ENCODE data around the gene ATP5MC2.
A peak's percentile ranks its signal among the peaks of the same experiment; 100 is the strongest.

Gene ATP5MC2

DNA sequence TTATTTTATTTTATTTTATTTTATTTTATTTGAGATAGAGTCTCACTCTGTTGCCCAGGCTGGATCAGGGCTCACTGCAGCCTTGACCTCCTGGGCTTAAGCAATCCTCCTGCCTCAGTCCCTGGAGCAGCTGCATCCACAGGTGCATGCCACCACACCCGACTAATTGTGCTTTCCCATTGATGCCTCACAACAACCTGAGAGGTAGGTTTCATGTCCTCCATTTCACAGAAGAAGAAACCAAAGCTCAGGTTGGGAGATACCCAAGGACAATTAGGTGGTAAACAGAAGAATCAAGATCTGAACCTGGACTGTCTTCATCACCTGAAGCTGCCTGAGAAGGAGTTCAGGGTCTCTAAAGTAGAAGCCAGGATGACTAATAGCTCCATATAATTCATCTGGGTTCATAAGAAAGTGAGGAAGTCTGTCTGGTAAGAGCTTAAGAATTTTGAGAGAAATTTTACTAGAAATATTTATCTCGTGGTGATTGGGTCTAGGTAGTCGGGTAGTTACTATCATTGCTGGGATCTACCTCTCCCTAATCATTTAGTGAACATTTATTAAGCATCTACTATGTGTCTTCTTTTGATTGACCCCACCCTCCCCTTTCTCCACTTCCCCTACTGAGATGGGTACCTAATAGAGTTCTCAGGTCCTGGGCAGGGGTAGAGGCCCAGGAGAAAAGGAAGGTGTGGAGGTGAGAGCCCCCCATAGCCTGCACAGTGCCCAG lies 23.2 kb upstream of the ATP5MC2 start:
- Histone ChIP-seq H4K20me1 (ENCODE audit: insufficient read depth, low read length) (no peaks in the 10 kb centered on the region), H3K27ac (ENCODE audit: low read length) (no peak overlapping the region), H3K9me2 (replicated peaks; ENCODE audit: insufficient read depth, low read length) (no peaks in the 10 kb centered on the region), H2AFZ (ENCODE audit: low read length) (no peak overlapping the region), H3K9ac (ENCODE audit: low read length) (no peak overlapping the region), H3K4me3 (ENCODE audit: low read length) (no peak overlapping the region), H3K36me3 (replicated peaks; ENCODE audit: insufficient read depth, low read length) (no peaks in the 10 kb centered on the region), H3K27me3 (replicated peaks; ENCODE audit: insufficient read depth, low read length) (peaks cover 93% of the 10 kb centered on the region), H3K4me1 (ENCODE audit: low read length) (no peaks in the 10 kb centered on the region), H3K9me3 (replicated peaks; ENCODE audit: insufficient read depth, low read length) (no peaks in the 10 kb centered on the region), H3K79me2 (ENCODE audit: low read length) (no peaks in the 10 kb centered on the region), H3F3A (ENCODE audit: insufficient read depth, low read length) (no peaks in the 10 kb centered on the region), H3K4me2 (ENCODE audit: low read depth, low read length) (no peak overlapping the region)
- no peak for DNase-seq
- TF ChIP-seq, protein P1, sequence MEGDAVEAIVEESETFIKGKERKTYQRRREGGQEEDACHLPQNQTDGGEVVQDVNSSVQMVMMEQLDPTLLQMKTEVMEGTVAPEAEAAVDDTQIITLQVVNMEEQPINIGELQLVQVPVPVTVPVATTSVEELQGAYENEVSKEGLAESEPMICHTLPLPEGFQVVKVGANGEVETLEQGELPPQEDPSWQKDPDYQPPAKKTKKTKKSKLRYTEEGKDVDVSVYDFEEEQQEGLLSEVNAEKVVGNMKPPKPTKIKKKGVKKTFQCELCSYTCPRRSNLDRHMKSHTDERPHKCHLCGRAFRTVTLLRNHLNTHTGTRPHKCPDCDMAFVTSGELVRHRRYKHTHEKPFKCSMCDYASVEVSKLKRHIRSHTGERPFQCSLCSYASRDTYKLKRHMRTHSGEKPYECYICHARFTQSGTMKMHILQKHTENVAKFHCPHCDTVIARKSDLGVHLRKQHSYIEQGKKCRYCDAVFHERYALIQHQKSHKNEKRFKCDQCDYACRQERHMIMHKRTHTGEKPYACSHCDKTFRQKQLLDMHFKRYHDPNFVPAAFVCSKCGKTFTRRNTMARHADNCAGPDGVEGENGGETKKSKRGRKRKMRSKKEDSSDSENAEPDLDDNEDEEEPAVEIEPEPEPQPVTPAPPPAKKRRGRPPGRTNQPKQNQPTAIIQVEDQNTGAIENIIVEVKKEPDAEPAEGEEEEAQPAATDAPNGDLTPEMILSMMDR (IDR thresholded peaks at IDR 0.05; ENCODE audit: low read length), result no peak
- TF ChIP-seq EZH2 (optimal IDR thresholded peaks at IDR 0.05; ENCODE audit: low read depth, low read length), result no peak
- no peak for TF ChIP-seq EZH2phosphoT487 (IDR thresholded peaks at IDR 0.05; ENCODE audit: low read length)

DNA sequence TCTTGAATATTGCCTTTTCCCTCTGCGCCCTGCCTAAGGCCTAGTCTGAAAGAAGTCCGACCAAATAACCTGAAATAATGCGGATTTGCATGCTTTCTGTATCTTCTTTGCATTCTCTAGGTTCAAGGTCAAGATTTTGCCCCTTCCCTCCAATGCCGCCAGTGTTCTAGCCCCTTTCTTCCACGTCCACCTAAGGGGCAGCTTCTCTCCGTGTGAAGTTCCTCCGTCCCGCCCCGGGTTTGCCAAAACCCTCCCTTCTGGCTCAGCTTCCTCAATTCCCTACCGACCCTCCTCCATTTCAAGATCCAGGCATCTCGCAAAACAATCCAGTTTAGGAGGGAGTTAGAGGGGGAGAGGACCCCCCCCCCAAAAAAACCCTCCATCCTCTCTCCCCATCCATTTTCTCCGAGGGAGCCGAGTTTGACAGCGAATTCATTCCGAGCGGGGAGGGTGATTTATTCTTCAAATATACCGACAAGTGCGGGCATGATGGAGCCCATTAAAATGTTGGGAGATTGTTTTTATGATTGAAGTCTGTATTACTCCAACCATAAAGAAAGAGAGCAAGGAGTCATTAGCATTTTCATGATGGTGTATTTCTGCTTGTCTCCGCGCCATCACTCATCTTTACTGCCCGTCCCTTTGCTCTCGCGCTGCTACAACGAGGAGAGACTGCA lies 20.9 kb upstream of the ATP5MC2 start:
- H4K20me1 ChIP-seq (ENCODE audit: insufficient read depth, low read length), result no peaks in the 10 kb centered on the region
- DNase-seq, result no peak
- no peaks in the 10 kb centered on the region for H3K36me3 ChIP-seq (replicated peaks; ENCODE audit: insufficient read depth, low read length)
- peak overlapping the region; percentile 15; the same call in 1 of the 2 replicates for H3K4me2 ChIP-seq (ENCODE audit: low read depth, low read length)
- H3K27ac ChIP-seq (ENCODE audit: low read length), result no peak overlapping the region
- no peaks in the 10 kb centered on the region for H3K9me2 ChIP-seq (replicated peaks; ENCODE audit: insufficient read depth, low read length)
- no peak overlapping the region for H3K9ac ChIP-seq (ENCODE audit: low read length)
- no peak overlapping the region for H2AFZ ChIP-seq (ENCODE audit: low read length)
- 0 out of 2 replicates have a peak overlapping the region, but pooled peaks have one; percentile 15 for H3K4me3 ChIP-seq (ENCODE audit: low read length)
- no peaks in the 10 kb centered on the region for H3F3A ChIP-seq (ENCODE audit: insufficient read depth, low read length)
- no peaks in the 10 kb centered on the region for H3K79me2 ChIP-seq (ENCODE audit: low read length)
- no peaks in the 10 kb centered on the region for H3K9me3 ChIP-seq (replicated peaks; ENCODE audit: insufficient read depth, low read length)
- no peaks in the 10 kb centered on the region for H3K4me1 ChIP-seq (ENCODE audit: low read length)
- TF ChIP-seq EZH2 (optimal IDR thresholded peaks at IDR 0.05; ENCODE audit: low read depth, low read length), result no peak
- TF ChIP-seq EZH2phosphoT487 (IDR thresholded peaks at IDR 0.05; ENCODE audit: low read length), result no peak
- TF ChIP-seq, protein P1 (IDR thresholded peaks at IDR 0.05; ENCODE audit: low read length), result no peak
- H3K27me3 ChIP-seq (replicated peaks; ENCODE audit: insufficient read depth, low read length), result peaks cover 80% of the 10 kb centered on the region

DNA sequence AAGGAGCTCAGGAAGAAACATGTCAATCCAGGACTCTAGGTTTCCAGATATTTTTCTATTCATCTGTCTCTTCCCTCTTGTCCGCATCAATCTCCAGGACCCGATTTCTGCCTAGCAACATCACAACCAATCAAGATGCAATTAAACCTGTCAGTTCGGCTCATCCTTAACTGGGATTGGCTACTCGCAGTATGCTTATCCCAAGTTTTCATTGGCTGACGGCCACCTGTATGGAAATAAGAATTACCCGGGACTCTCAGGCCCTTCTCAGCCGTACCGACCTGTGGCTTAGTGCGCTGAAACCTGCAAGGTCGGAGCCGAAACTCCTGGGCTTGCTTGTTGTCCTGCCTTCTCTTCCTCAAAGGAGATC lies 20.4 kb upstream of the ATP5MC2 start:
- H4K20me1 ChIP-seq (ENCODE audit: insufficient read depth, low read length), result no peaks in the 10 kb centered on the region
- no peak overlapping the region for H2AFZ ChIP-seq (ENCODE audit: low read length)
- H3K9me3 ChIP-seq (replicated peaks; ENCODE audit: insufficient read depth, low read length), result no peaks in the 10 kb centered on the region
- peak; percentile 53 for DNase-seq
- H3K4me3 ChIP-seq (ENCODE audit: low read length), result 0 out of 2 replicates have a peak overlapping the region, but pooled peaks have one; percentile 15
- peaks cover 76% of the 10 kb centered on the region for H3K27me3 ChIP-seq (replicated peaks; ENCODE audit: insufficient read depth, low read length)
- no peaks in the 10 kb centered on the region for H3K79me2 ChIP-seq (ENCODE audit: low read length)
- no peaks in the 10 kb centered on the region for H3K36me3 ChIP-seq (replicated peaks; ENCODE audit: insufficient read depth, low read length)
- H3K4me1 ChIP-seq (ENCODE audit: low read length), result no peaks in the 10 kb centered on the region
- no peaks in the 10 kb centered on the region for H3K9me2 ChIP-seq (replicated peaks; ENCODE audit: insufficient read depth, low read length)
- H3K9ac ChIP-seq (ENCODE audit: low read length), result no peak overlapping the region
- TF ChIP-seq EZH2 (optimal IDR thresholded peaks at IDR 0.05; ENCODE audit: low read depth, low read length) (no peak), EZH2phosphoT487 (IDR thresholded peaks at IDR 0.05; ENCODE audit: low read length) (no peak)
- TF ChIP-seq, protein P1 (IDR thresholded peaks at IDR 0.05; ENCODE audit: low read length), result no peak
- H3K27ac ChIP-seq (ENCODE audit: low read length), result no peak overlapping the region
- H3F3A ChIP-seq (ENCODE audit: insufficient read depth, low read length), result no peaks in the 10 kb centered on the region
- peak overlapping the region; percentile 15; the same call in 1 of the 2 replicates for H3K4me2 ChIP-seq (ENCODE audit: low read depth, low read length)

Measured in MM.1S (cell line).